ENCODE measurements around the gene ARID3B.

Gene ARID3B

DNA sequence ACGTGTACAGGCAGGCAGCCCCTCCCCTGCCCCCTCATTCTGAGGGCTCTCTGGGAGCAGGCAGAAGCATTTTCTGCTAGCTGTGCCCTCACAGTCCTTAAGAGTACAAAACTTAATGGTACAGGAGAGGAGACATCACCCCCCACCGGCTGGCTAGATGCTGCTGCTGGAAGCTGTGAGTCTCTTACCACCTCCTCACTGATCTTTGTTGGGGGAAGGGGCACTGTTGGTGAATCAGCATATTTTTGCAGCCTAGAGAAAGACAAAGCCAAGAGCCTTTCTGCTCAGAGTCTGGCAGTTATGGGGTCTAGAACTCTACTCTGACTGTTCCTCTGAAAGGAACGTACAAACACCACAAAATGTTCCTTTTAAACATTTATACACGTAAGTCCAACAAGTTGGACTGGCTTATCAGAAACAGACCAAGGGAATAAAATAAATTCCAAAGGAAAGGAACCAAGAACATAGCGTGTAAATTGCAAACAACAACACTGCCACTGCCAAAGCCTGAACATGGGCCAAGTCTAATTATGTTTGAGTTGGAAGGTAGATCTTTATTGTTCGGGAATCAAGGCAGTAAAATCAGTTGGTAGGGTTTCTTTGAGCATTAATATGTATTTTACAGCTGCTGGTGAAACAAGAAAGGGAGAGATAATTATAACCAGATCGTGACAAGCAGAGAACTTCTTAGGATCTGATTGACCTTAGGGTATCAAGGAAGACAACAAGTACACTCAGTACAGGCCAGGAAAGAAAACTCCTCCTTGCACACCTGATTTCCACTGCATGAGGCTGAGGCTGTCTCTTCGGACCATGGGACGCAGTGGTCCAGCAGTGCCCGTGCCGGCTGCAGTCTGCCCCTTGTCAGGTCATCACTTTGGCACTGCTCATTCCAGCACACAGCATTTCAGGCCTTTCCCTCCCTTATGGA is 102.0 kb downstream of the ARID3B start:
- no peak for DNase-seq (ENCODE audit: low read depth)

DNA sequence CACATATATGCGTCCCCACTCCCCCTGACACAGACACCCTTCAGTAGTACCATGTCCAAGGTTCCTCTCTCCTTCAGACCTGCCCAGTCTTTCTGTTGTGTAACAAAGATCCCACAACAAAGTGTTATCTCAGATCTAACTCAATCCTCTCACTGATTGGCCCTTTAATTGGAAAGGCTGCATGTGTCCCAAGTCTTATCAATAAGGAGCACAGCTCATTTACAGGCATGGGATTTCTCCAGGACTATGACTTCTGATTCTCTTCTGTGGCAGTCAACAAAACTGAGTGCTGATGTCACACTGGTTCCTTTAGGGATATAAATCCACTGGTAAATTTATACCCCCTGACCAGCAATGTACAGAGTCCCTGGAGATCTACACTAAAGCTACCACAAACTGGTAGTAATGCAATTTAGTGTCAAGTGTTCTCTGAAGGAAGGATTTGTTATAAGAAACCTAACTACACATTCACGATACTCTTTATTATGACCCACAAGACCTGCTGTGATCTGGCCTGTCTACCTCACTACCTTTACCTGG is 102.7 kb downstream of the ARID3B start:
- DNase-seq (ENCODE audit: low read depth), result no peak

DNA sequence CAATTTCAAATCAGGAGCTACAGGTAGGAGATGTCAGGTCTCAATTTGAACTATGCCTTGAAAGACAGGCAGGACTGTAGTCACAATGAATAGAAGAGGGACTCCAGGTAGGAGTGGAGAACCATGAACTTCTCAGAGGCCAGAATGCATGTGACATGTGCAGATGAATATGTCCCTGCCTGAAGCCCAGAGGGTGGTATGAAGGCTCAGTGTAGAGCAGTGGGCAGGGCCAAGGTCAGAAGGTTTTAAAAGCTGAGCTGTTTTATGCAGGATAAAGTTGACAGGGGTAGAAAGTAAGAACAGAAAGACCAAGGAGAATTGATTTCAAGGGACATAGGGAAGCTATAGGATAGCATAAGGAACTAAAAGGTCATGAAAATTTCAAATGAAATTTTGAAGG is 105.5 kb downstream of the ARID3B start:
- DNase-seq (ENCODE audit: low read depth), result no peak

Data from ELR (cell line).